Globus pallidus (tissue), 1 donor: ENCODE data around the gene TCP1.
"Not testable (repeated sequence)": the region's sequence is repeated elsewhere in the genome, so short reads cannot be mapped to it uniquely, and the experiment has no call there.

Experiments used
- DNase-seq: peaks from one replicate; pipeline ENCODE4 v3.0.0-alpha.2; 2015; ENCODE audit warnings: low spot score

TCP1 gene

GRCh38 chr6:159777240-159777904, 12.0 kb downstream of the TCP1 start:
- no peak for DNase-seq

- no peak for DNase-seq
These were observed 17.2 kb downstream of the TCP1 start for GRCh38 chr6:159772196-159772595.

GRCh38 chr6:159769470-159769869, 19.9 kb downstream of the TCP1 start:
- no peak for DNase-seq

GRCh38 chr6:159766906-159767305, 22.5 kb downstream of the TCP1 start:
- no peak for DNase-seq

GRCh38 chr6:159762681-159763293, 26.6 kb downstream of the TCP1 start:
- no peak for DNase-seq

- DNase-seq, result peak; percentile 98
These were observed 27.3 kb downstream of the TCP1 start, which contains the start of gene ACAT2 for GRCh38 chr6:159761873-159762680. Gene ACAT2, plus strand, starts transcription at chr6:159762045. Its CDS starts 43 bp downstream, at chr6:159762088.

- peak; percentile 10 for DNase-seq
These were observed 28.1 kb downstream of the TCP1 start for GRCh38 chr6:159761129-159761872.

- DNase-seq, result no peak
These were observed 28.8 kb downstream of the TCP1 start for GRCh38 chr6:159760602-159761057.

- DNase-seq, result no peak
These were observed 29.8 kb downstream of the TCP1 start for GRCh38 chr6:159759645-159760044.

- no peak for DNase-seq
These were observed 31.1 kb downstream of the TCP1 start for GRCh38 chr6:159758031-159759001.

- no peak for DNase-seq
These were observed 32.9 kb downstream of the TCP1 start for GRCh38 chr6:159756508-159756907.

- DNase-seq, result peak; percentile 13
These were observed 34.2 kb downstream of the TCP1 start for GRCh38 chr6:159754959-159755914.

- no peak for DNase-seq
These were observed 35.0 kb downstream of the TCP1 start for GRCh38 chr6:159754401-159754800.

GRCh38 chr6:159753081-159753872, 36.1 kb downstream of the TCP1 start:
- DNase-seq, result no peak

GRCh38 chr6:159751448-159751847, 38.0 kb downstream of the TCP1 start:
- DNase-seq, result no peak

GRCh38 chr6:159748127-159748526, 41.3 kb downstream of the TCP1 start:
- not testable (repeated sequence) for DNase-seq

GRCh38 chr6:159746759-159747158, 42.6 kb downstream of the TCP1 start:
- no peak for DNase-seq

- no peak for DNase-seq
These were observed 44.3 kb downstream of the TCP1 start for GRCh38 chr6:159745081-159745480.

GRCh38 chr6:159742165-159742564, 47.2 kb downstream of the TCP1 start:
- no peak for DNase-seq
